OCI-LY3 (cell line): ENCODE measurements around the gene EPB41L4A.

Experiments used
- EZH2phosphoT487 ChIP-seq: fragments of 200-600 bp; shearing (Covaris generic); IDR thresholded peaks from 2 replicates; pipeline ENCODE4 v1.6.1; 2018; ENCODE audit warnings: antibody characterized with exemption, mixed run types, low read depth
- TF ChIP-seq, protein P1 (sequence below): fragments of 200-600, 300-600 bp; sonication (generic); IDR thresholded peaks from 2 replicates; pipeline ENCODE4 v1.5.1; 2014; ENCODE audit warnings: antibody characterized with exemption, low read length, low read depth

DNA sequence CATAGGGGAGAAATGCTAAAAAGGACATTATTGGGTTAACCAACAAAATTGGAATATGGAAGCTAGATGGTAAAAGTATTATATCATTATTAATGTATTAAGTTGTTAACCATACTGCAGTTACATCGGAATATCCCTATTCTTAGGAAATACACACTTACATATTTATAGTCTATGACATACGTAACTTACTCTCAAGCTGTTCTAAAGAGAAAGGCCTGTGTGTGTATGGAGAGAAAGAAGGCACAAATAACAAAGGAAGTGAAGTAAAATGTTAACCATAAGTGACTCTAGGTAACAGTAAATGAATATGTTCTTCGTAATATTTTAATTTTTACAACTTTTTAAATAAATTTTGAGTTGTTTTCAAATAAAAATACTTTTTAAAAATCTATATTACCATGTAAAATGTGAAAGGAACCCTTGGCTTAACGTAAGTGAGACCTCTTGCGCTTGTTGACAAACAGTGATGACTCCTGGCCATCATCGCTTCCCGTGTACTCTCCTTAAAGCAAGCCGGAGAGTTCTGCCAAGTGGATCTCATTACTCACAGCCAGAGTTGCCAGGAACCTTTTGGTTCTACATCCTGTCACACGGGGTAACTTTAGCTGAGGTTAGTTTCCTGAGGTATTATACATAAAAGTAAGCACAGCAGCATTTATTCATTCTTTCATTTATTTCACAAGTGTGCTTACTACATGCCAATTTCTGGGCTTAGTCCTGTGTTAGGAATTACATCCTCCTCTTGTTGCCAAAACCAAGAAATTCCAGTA, 165.4 kb downstream of the EPB41L4A start:
- TF ChIP-seq, protein P1, sequence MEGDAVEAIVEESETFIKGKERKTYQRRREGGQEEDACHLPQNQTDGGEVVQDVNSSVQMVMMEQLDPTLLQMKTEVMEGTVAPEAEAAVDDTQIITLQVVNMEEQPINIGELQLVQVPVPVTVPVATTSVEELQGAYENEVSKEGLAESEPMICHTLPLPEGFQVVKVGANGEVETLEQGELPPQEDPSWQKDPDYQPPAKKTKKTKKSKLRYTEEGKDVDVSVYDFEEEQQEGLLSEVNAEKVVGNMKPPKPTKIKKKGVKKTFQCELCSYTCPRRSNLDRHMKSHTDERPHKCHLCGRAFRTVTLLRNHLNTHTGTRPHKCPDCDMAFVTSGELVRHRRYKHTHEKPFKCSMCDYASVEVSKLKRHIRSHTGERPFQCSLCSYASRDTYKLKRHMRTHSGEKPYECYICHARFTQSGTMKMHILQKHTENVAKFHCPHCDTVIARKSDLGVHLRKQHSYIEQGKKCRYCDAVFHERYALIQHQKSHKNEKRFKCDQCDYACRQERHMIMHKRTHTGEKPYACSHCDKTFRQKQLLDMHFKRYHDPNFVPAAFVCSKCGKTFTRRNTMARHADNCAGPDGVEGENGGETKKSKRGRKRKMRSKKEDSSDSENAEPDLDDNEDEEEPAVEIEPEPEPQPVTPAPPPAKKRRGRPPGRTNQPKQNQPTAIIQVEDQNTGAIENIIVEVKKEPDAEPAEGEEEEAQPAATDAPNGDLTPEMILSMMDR, result no peak
- no peak for TF ChIP-seq EZH2phosphoT487
